Measurements from ENCODE around the gene TAF10. TPM values are rescaled to one million over a fixed set of nuclear protein-coding genes. Genes with fewer than 3 reads are reported as not detected.
A peak's percentile ranks its signal among the peaks of the same experiment; 100 is the strongest.

TAF10 gene
- total RNA-seq, 1 donor from 2014 or later, result 113 TPM

GRCh38 chr11:6655020-6655789 is 43.2 kb upstream of the TAF10 start:
- no peaks in the 10 kb centered on the region for H3K9me3 ChIP-seq (ENCODE audit: insufficient read depth, low read depth, low read length)
- Mint-ChIP-seq H3K27me3 (ENCODE audit: low read depth, unreplicated experiment) (peaks cover 8% of the 10 kb centered on the region), H3K27ac (ENCODE audit: unreplicated experiment) (no peak overlapping the region), H3K9me3 (ENCODE audit: unreplicated experiment) (no peaks in the 10 kb centered on the region), H3K4me1 (ENCODE audit: low read depth, unreplicated experiment) (no peaks in the 10 kb centered on the region), H3K4me3 (ENCODE audit: unreplicated experiment) (no peak overlapping the region), H3K36me3 (ENCODE audit: low read depth, unreplicated experiment) (no peaks in the 10 kb centered on the region)
- DNase-seq (ENCODE audit: low read depth) (no peak), FAIRE-seq (no peak)
- H3K9ac ChIP-seq (ENCODE audit: low read length), result peak overlapping the region; percentile 58
- H3K27me3 ChIP-seq (ENCODE audit: insufficient read depth, low read length), result peaks cover 34% of the 10 kb centered on the region
- H4K20me1 ChIP-seq (ENCODE audit: insufficient read depth, low read length), result peaks cover 16% of the 10 kb centered on the region
- peak overlapping the region; percentile 91 for H2AFZ ChIP-seq (ENCODE audit: low read depth, low read length)
- H3K4me3 ChIP-seq (ENCODE audit: insufficient read depth, low read depth, low read length), result peak overlapping the region; percentile 53
- peak overlapping the region; percentile 87 for H3K4me2 ChIP-seq (ENCODE audit: low read length)
- no peak overlapping the region for H3K27ac ChIP-seq (ENCODE audit: low read depth, low read length)
- no peaks in the 10 kb centered on the region for H3K36me3 ChIP-seq (ENCODE audit: insufficient read depth, low read length)
- H3K4me1 ChIP-seq (ENCODE audit: insufficient read depth, low read length), result peaks cover 4% of the 10 kb centered on the region
- TF ChIP-seq EZH2 (IDR thresholded peaks at IDR 0.05; ENCODE audit: insufficient read depth, low read length) (peak; percentile 71), CTCF (IDR thresholded peaks at IDR 0.05; ENCODE audit: insufficient read depth, low read depth, low read length) (no peak)
- no peaks in the 10 kb centered on the region for H3K79me2 ChIP-seq (ENCODE audit: insufficient read depth, low read length)

- Histone ChIP-seq H4K20me1 (ENCODE audit: insufficient read depth, low read length) (peaks cover 16% of the 10 kb centered on the region), H3K27me3 (ENCODE audit: insufficient read depth, low read length) (peaks cover 37% of the 10 kb centered on the region), H3K27ac (ENCODE audit: low read depth, low read length) (no peak overlapping the region), H3K4me1 (ENCODE audit: insufficient read depth, low read length) (peaks cover 4% of the 10 kb centered on the region), H3K4me2 (ENCODE audit: low read length) (peak overlapping the region; percentile 87), H3K9ac (ENCODE audit: low read length) (peak overlapping the region; percentile 58), H3K9me3 (ENCODE audit: insufficient read depth, low read depth, low read length) (no peaks in the 10 kb centered on the region), H2AFZ (ENCODE audit: low read depth, low read length) (peak overlapping the region; percentile 91), H3K79me2 (ENCODE audit: insufficient read depth, low read length) (no peaks in the 10 kb centered on the region), H3K4me3 (ENCODE audit: insufficient read depth, low read depth, low read length) (peak overlapping the region; percentile 53), H3K36me3 (ENCODE audit: insufficient read depth, low read length) (no peaks in the 10 kb centered on the region)
- Mint-ChIP-seq H3K36me3 (ENCODE audit: low read depth, unreplicated experiment) (no peaks in the 10 kb centered on the region), H3K9me3 (ENCODE audit: unreplicated experiment) (no peaks in the 10 kb centered on the region), H3K27me3 (ENCODE audit: low read depth, unreplicated experiment) (peaks cover 8% of the 10 kb centered on the region), H3K4me3 (ENCODE audit: unreplicated experiment) (no peak overlapping the region), H3K4me1 (ENCODE audit: low read depth, unreplicated experiment) (no peaks in the 10 kb centered on the region), H3K27ac (ENCODE audit: unreplicated experiment) (no peak overlapping the region)
- DNase-seq (ENCODE audit: low read depth) (no peak), FAIRE-seq (no peak)
- no peak for TF ChIP-seq EZH2 (IDR thresholded peaks at IDR 0.05; ENCODE audit: insufficient read depth, low read length)
- no peak for TF ChIP-seq CTCF (IDR thresholded peaks at IDR 0.05; ENCODE audit: insufficient read depth, low read depth, low read length)
Measured at GRCh38 chr11:6654281-6655019, 42.4 kb upstream of the TAF10 start.
